Esophagus squamous epithelium (tissue), 4 donors: ENCODE results near the gene HSDL2.

Experiments used
- POLR2A ChIP-seq, 4 donors: fragments of 450-650 bp; IDR thresholded peaks; one replicate each; pipeline ENCODE4 v1.6.1; 2017; ENCODE audit warnings: antibody characterized with exemption in 4 of 4, mild to moderate bottlenecking in 4 of 4, moderate library complexity in 3 of 4
- TF ChIP-seq, protein P1 (sequence below), 6 experiments: fragments of 450-650 bp in 4 of 6; fragments of 200-600 bp in 2 of 6; sonication (generic) in 2 of 6; IDR thresholded peaks; one replicate each; pipeline ENCODE4 v1.5.1; 2016 to 2019; ENCODE audit warnings: antibody characterized with exemption in 6 of 6, mild to moderate bottlenecking in 4 of 6, moderate library complexity in 4 of 6

DNA sequence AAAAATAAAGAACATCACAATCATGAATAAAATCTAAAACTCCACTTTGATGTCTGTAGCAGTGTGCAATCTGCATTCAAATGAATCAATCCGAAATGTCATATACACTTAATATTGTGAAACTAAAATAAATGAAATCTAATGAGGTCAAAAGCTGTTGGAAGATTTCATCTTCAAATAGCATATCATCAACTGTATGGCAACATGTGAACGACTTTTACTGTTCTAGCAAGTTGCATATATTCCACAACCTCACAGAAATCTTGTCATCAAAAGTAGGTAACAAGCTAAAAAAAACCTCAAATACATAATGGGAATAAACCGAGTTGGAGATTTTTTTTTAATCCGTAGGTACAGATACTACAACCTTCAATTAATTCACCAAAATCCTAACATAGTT is 47.7 kb upstream of the HSDL2 start:
- TF ChIP-seq, protein P1, sequence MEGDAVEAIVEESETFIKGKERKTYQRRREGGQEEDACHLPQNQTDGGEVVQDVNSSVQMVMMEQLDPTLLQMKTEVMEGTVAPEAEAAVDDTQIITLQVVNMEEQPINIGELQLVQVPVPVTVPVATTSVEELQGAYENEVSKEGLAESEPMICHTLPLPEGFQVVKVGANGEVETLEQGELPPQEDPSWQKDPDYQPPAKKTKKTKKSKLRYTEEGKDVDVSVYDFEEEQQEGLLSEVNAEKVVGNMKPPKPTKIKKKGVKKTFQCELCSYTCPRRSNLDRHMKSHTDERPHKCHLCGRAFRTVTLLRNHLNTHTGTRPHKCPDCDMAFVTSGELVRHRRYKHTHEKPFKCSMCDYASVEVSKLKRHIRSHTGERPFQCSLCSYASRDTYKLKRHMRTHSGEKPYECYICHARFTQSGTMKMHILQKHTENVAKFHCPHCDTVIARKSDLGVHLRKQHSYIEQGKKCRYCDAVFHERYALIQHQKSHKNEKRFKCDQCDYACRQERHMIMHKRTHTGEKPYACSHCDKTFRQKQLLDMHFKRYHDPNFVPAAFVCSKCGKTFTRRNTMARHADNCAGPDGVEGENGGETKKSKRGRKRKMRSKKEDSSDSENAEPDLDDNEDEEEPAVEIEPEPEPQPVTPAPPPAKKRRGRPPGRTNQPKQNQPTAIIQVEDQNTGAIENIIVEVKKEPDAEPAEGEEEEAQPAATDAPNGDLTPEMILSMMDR (IDR thresholded peaks at IDR 0.05), result no peak
- no peak for TF ChIP-seq POLR2A (IDR thresholded peaks at IDR 0.05)
